Fibroblast of lung (primary cell): ENCODE measurements around the gene MACROD2. TPM values are rescaled to one million over a fixed set of nuclear protein-coding genes. Genes with fewer than 3 reads are reported as not detected.

Experiments used
- DNase-seq, 2 donors: peaks; one replicate each; pipeline versions ENCODE4 v3.0.0 to v3.0.0-alpha.2; 2010; ENCODE audit warnings: low read depth in 2 of 2
- H2AFZ ChIP-seq: 2 replicates; pipeline ENCODE4 v1.5.1; 2012; ENCODE audit warnings: low read length, control low read depth, inconsistent platforms
- H3K27ac ChIP-seq: 2 replicates; pipeline ENCODE4 v1.5.1; 2011; ENCODE audit warnings: low read length, control low read depth; ENCODE audit not compliant: insufficient read depth
- H3K27me3 ChIP-seq: 2 replicates; pipeline ENCODE4 v1.5.1; 2011; ENCODE audit warnings: mild to moderate bottlenecking, low read length; ENCODE audit not compliant: control insufficient read depth, insufficient read depth
- H3K36me3 ChIP-seq: 2 replicates; pipeline ENCODE4 v1.5.1; 2011; ENCODE audit warnings: low read length; ENCODE audit not compliant: control insufficient read depth, insufficient read depth
- H3K4me1 ChIP-seq: 2 replicates; pipeline ENCODE4 v1.5.1; 2011; ENCODE audit warnings: low read length; ENCODE audit not compliant: control insufficient read depth, insufficient read depth; ENCODE audit errors: extremely low read depth
- H3K4me2 ChIP-seq: 2 replicates; pipeline ENCODE4 v1.5.1; 2011; ENCODE audit warnings: low read length, control low read depth; ENCODE audit not compliant: insufficient read depth; ENCODE audit errors: extremely low read depth
- H3K4me3 ChIP-seq, 4 experiments: fragments of 200-600 bp in 1 of 4; sonication (generic) in 1 of 4; replicated peaks in 1 of 4; 2 replicates each; pipeline ENCODE4 v1.5.1; 2011 to 2016; ENCODE audit warnings: low read length in 4 of 4, low read depth in 3 of 4, mild to moderate bottlenecking in 3 of 4, control low read depth in 2 of 4, inconsistent platforms in 1 of 4, mixed read lengths in 1 of 4; ENCODE audit not compliant: insufficient read depth in 1 of 4; ENCODE audit errors: control extremely low read depth in 1 of 4
- H3K79me2 ChIP-seq: 2 replicates; pipeline ENCODE4 v1.5.1; 2012; ENCODE audit warnings: mild to moderate bottlenecking, low read length, inconsistent platforms; ENCODE audit not compliant: control insufficient read depth, insufficient read depth
- H3K9ac ChIP-seq: 2 replicates; pipeline ENCODE4 v1.5.1; 2011; ENCODE audit warnings: mild to moderate bottlenecking, low read length, control low read depth; ENCODE audit not compliant: insufficient read depth
- H3K9me3 ChIP-seq: 2 replicates; pipeline ENCODE4 v1.5.1; 2012; ENCODE audit warnings: low read depth, low read length; ENCODE audit not compliant: control insufficient read depth, insufficient read depth
- H4K20me1 ChIP-seq: 2 replicates; pipeline ENCODE4 v1.5.1; 2011; ENCODE audit warnings: low read length; ENCODE audit not compliant: control insufficient read depth, insufficient read depth; ENCODE audit errors: extremely low read depth
- EZH2 ChIP-seq: IDR thresholded peaks from 2 replicates; pipeline ENCODE4 v1.5.1; 2012; ENCODE audit warnings: low read length, control low read depth, mild to moderate bottlenecking; ENCODE audit errors: missing control alignments
- polyA plus RNA-seq, 2 donors: library from polyadenylated mRNA; depleted of rRNA in 1 of 2; stranded (reverse) in 1 of 2; unstranded in 1 of 2; fragments of >200 nt; gene quantifications; 2 replicates each; pipeline ENCODE4 v1.2.1, GENCODE V29; 2011 to 2012; ENCODE audit warnings: missing spikeins in 1 of 2
- total RNA-seq: library from RNA; depleted of rRNA; stranded (reverse); fragments of >200 nt; gene quantifications from 2 replicates; pipeline ENCODE4 v1.2.1, GENCODE V29; 2014
- TF ChIP-seq, protein P1 (sequence below), 2 donors: IDR thresholded peaks in 1 of 2; conservative IDR thresholded peaks in 1 of 2; 1 replicate in 1 of 2; 2 replicates in 1 of 2; pipeline ENCODE4 v1.5.1; 2011 to 2012; ENCODE audit warnings: low read length in 2 of 2, control low read depth in 1 of 2, inconsistent platforms in 1 of 2, low read depth in 1 of 2, mild to moderate bottlenecking in 1 of 2

MACROD2 gene
- total and polyA plus RNA-seq, 2 donors (not counting 1 experiment from before 2014, with no cell fraction given) = 0.54 to 1.7 TPM

DNA sequence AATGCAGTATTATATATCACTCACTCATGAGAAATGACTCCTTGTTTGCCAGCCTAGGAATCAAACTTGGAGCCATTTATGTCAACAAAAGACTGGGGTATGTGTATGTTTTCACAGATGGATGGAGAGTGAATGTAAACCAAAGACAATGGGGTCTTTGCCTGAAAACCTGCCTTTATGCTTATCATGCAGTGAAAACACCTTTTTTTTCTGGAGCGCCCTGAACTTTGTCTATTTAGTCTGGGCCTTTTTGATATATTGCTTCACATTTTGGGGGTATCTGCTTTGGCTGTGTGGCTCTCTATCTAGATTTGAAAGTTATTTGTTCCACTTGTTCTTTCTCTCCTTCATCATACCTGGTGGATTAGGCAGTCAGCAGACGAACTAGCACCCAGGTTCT, 1190.6 kb downstream of the MACROD2 start:
- no peaks in the 10 kb centered on the region for H3K9me3 ChIP-seq
- no peaks in the 10 kb centered on the region for H3K36me3 ChIP-seq
- no peak overlapping the region for H3K4me2 ChIP-seq
- no peak for TF ChIP-seq EZH2
- TF ChIP-seq, protein P1, sequence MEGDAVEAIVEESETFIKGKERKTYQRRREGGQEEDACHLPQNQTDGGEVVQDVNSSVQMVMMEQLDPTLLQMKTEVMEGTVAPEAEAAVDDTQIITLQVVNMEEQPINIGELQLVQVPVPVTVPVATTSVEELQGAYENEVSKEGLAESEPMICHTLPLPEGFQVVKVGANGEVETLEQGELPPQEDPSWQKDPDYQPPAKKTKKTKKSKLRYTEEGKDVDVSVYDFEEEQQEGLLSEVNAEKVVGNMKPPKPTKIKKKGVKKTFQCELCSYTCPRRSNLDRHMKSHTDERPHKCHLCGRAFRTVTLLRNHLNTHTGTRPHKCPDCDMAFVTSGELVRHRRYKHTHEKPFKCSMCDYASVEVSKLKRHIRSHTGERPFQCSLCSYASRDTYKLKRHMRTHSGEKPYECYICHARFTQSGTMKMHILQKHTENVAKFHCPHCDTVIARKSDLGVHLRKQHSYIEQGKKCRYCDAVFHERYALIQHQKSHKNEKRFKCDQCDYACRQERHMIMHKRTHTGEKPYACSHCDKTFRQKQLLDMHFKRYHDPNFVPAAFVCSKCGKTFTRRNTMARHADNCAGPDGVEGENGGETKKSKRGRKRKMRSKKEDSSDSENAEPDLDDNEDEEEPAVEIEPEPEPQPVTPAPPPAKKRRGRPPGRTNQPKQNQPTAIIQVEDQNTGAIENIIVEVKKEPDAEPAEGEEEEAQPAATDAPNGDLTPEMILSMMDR (conservative IDR thresholded peaks at IDR 0.05 in 1 of 2, IDR thresholded peaks at IDR 0.05 in 1 of 2; ENCODE audit: low read depth in 1 of 2, low read length in 2 of 2) = no peak
- H3K4me1 ChIP-seq = no peaks in the 10 kb centered on the region
- no peaks in the 10 kb centered on the region for H3K27me3 ChIP-seq
- no peak for DNase-seq
- H3K79me2 ChIP-seq = no peaks in the 10 kb centered on the region
- no peaks in the 10 kb centered on the region for H4K20me1 ChIP-seq
- H2AFZ ChIP-seq = no peak overlapping the region
- H3K9ac ChIP-seq = no peak overlapping the region
- no peak overlapping the region for H3K4me3 ChIP-seq
- no peak overlapping the region for H3K27ac ChIP-seq

DNA sequence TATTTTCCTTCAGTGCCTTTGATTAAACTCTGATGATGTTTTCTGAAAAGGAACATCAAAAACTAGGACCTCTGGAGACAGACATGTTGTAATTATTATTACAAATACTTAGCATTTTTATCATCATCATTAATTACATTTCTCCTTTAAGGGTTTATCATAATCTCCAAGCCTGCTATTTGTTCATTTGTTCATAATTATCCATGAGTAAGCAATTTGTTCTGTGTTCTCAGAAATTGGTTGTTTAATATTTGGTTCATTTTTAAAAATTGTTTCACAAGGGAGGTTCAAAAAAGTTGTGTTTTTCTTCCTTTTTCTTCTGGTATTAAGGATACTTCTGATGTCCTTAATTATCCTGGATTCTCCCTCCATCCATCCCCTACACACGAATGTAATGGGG, 1192.3 kb downstream of the MACROD2 start:
- no peaks in the 10 kb centered on the region for H3K79me2 ChIP-seq
- no peak overlapping the region for H3K9ac ChIP-seq
- TF ChIP-seq, protein P1 (conservative IDR thresholded peaks at IDR 0.05 in 1 of 2, IDR thresholded peaks at IDR 0.05 in 1 of 2; ENCODE audit: low read depth in 1 of 2, low read length in 2 of 2) = no peak
- TF ChIP-seq EZH2 = no peak
- no peaks in the 10 kb centered on the region for H4K20me1 ChIP-seq
- no peak for DNase-seq
- no peaks in the 10 kb centered on the region for H3K4me1 ChIP-seq
- H3K4me3 ChIP-seq = no peak overlapping the region
- no peaks in the 10 kb centered on the region for H3K36me3 ChIP-seq
- H3K27ac ChIP-seq = no peak overlapping the region
- no peak overlapping the region for H2AFZ ChIP-seq
- no peaks in the 10 kb centered on the region for H3K9me3 ChIP-seq
- H3K27me3 ChIP-seq = no peaks in the 10 kb centered on the region
- H3K4me2 ChIP-seq = no peak overlapping the region

- no peak overlapping the region for H3K9ac ChIP-seq
- H2AFZ ChIP-seq = no peak overlapping the region
- TF ChIP-seq, protein P1 (conservative IDR thresholded peaks at IDR 0.05 in 1 of 2, IDR thresholded peaks at IDR 0.05 in 1 of 2; ENCODE audit: low read depth in 1 of 2, low read length in 2 of 2) = no peak
- TF ChIP-seq EZH2 = no peak
- no peaks in the 10 kb centered on the region for H3K36me3 ChIP-seq
- no peaks in the 10 kb centered on the region for H3K79me2 ChIP-seq
- no peaks in the 10 kb centered on the region for H3K9me3 ChIP-seq
- H3K4me1 ChIP-seq = no peaks in the 10 kb centered on the region
- H3K4me3 ChIP-seq = no peak overlapping the region
- H3K27ac ChIP-seq = no peak overlapping the region
- no peak overlapping the region for H3K4me2 ChIP-seq
- no peaks in the 10 kb centered on the region for H3K27me3 ChIP-seq
- DNase-seq = no peak
- H4K20me1 ChIP-seq = no peaks in the 10 kb centered on the region
Measured at GRCh38 chr20:15188415-15188814, 1193.1 kb downstream of the MACROD2 start.
